GDM1 (cell line): ENCODE data around the gene TEX28.
"Not testable (repeated sequence)": the region's sequence is repeated elsewhere in the genome, so short reads cannot be mapped to it uniquely, and the experiment has no call there.

Source experiments
- DNase-seq: peaks from one replicate; lab custom pipeline; 2025; lab: John Stamatoyannopoulos, UW

The TEX28 gene

GRCh38 chrX:154294791-154295574, at the start of gene TEX28:
TSS of gene TEX28 (minus strand) at chrX:154295124. CDS start at chrX:154292117, 3,007 bp downstream.
- no peak for DNase-seq

GRCh38 chrX:154343620-154344019, 48.7 kb upstream of the TEX28 start:
- not testable (repeated sequence) for DNase-seq

GRCh38 chrX:154343063-154343462, 48.1 kb upstream of the TEX28 start:
- not testable (repeated sequence) for DNase-seq

- DNase-seq, result not testable (repeated sequence)
These were observed 46.7 kb upstream of the TEX28 start for GRCh38 chrX:154341399-154342298.

GRCh38 chrX:154334496-154334895, 39.6 kb upstream of the TEX28 start:
- no peak for DNase-seq

GRCh38 chrX:154333837-154334271, 38.9 kb upstream of the TEX28 start:
- peak; percentile 30 for DNase-seq

- DNase-seq, result no peak
These were observed 38.2 kb upstream of the TEX28 start for GRCh38 chrX:154333116-154333515.

GRCh38 chrX:154332561-154332960, 37.6 kb upstream of the TEX28 start:
- DNase-seq, result no peak

GRCh38 chrX:154329294-154329693, 34.4 kb upstream of the TEX28 start:
- no peak for DNase-seq

- no peak for DNase-seq
These were observed 33.7 kb upstream of the TEX28 start for GRCh38 chrX:154328646-154329045.

GRCh38 chrX:154327038-154327820, 32.3 kb upstream of the TEX28 start:
- DNase-seq, result no peak

GRCh38 chrX:154325541-154325940, 30.6 kb upstream of the TEX28 start:
- no peak for DNase-seq

GRCh38 chrX:154323537-154323936, 28.6 kb upstream of the TEX28 start:
- no peak for DNase-seq

GRCh38 chrX:154322890-154323289, 28.0 kb upstream of the TEX28 start:
- DNase-seq, result no peak

- no peak for DNase-seq
These were observed 26.7 kb upstream of the TEX28 start for GRCh38 chrX:154321594-154321993.

GRCh38 chrX:154321152-154321551, 26.2 kb upstream of the TEX28 start:
- DNase-seq, result no peak

- DNase-seq, result no peak
These were observed 25.5 kb upstream of the TEX28 start for GRCh38 chrX:154320406-154320805.

GRCh38 chrX:154317391-154317995, 22.6 kb upstream of the TEX28 start:
- no peak for DNase-seq

GRCh38 chrX:154315416-154315815, 20.5 kb upstream of the TEX28 start:
- no peak for DNase-seq

- DNase-seq, result no peak
These were observed 18.2 kb upstream of the TEX28 start for GRCh38 chrX:154313147-154313546.

GRCh38 chrX:154312116-154312515, 17.2 kb upstream of the TEX28 start:
- no peak for DNase-seq
